Stomach (tissue), 19 donors: ENCODE results near the gene WDR75. TPM values are rescaled to one million over a fixed set of nuclear protein-coding genes. Genes with fewer than 3 reads are reported as not detected.
A peak's percentile ranks its signal among the peaks of the same experiment; 100 is the strongest.

Experiments
- DNase-seq, 2 donors: peaks; one replicate each; pipeline versions ENCODE4 v3.0.0 to v3.0.0-alpha.2; 2013 to 2019
- H3K27ac ChIP-seq, 5 donors: fragments of 200-600 bp in 4 of 5; sonication (generic) in 4 of 5; one replicate each; pipeline ENCODE4 v1.5.1; 2013 to 2019; ENCODE audit warnings: mild to moderate bottlenecking in 1 of 5, moderate library complexity in 1 of 5
- H3K27me3 ChIP-seq, 3 donors: fragments of 200-600 bp; sonication (generic); one replicate each; pipeline ENCODE4 v1.5.1; 2017 to 2019; ENCODE audit warnings: mixed run types in 1 of 3
- H3K36me3 ChIP-seq, 4 donors: fragments of 200-600 bp; sonication (generic); 1 replicate in 3 of 4; 2 replicates in 1 of 4; pipeline ENCODE4 v1.5.1; 2016 to 2019
- H3K4me1 ChIP-seq, 4 donors: fragments of 200-600 bp; sonication (generic); one replicate each; pipeline ENCODE4 v1.5.1; 2016 to 2019
- H3K4me3 ChIP-seq, 4 donors: fragments of 200-600 bp; sonication (generic) in 3 of 4; one replicate each; pipeline ENCODE4 v1.5.1; 2016 to 2019; ENCODE audit warnings: mild to moderate bottlenecking in 1 of 4
- H3K9me3 ChIP-seq, 4 donors: fragments of 200-600 bp; sonication (generic); one replicate each; pipeline ENCODE4 v1.5.1; 2016 to 2019
- EP300 ChIP-seq: sonication (generic); formaldehyde crosslinking; IDR thresholded peaks from one replicate; pipeline ENCODE4 v1.6.1; 2017; ENCODE audit warnings: antibody characterized with exemption
- POLR2A ChIP-seq, 4 donors: fragments of 450-650 bp; IDR thresholded peaks; one replicate each; pipeline ENCODE4 v1.6.1; 2016; ENCODE audit warnings: antibody characterized with exemption in 4 of 4, control low read depth in 2 of 4, mild to moderate bottlenecking in 1 of 4, moderate library complexity in 1 of 4
- POLR2AphosphoS5 ChIP-seq, 3 donors: sonication (generic); formaldehyde crosslinking; IDR thresholded peaks; one replicate each; pipeline ENCODE4 v1.6.1; 2016; ENCODE audit warnings: antibody characterized with exemption in 3 of 3
- WGBS, 5 donors: extraction: QIAGEN DNeasy Blood & Tissue Kit in 3 of 5; methylation state at CpG; one replicate each; pipeline versions ENCODE4 v1.1.5 to v1.1.7; 2013 to 2018; 5-methylcytosine and 5-hydroxymethylcytosine counted together
- intact Hi-C: fragments of 100-400 bp; cut with DNase I; formaldehyde crosslinking; loops from one replicate; pipeline ENCODE4 v1.15.1; 2023; ENCODE audit warnings: low total_unique reads
- long read RNA-seq, 10 donors: transcript quantifications; one replicate each; lab custom pipeline, GENCODE V29; 2026
- polyA plus RNA-seq, 3 donors: library from polyadenylated mRNA; stranded (reverse); fragments of 200-250 nt; gene quantifications; one replicate each; pipeline ENCODE4 v1.2.3, GENCODE V29; 2013
- total RNA-seq, 5 donors: library from RNA; depleted of rRNA; stranded (reverse); fragments of >200 nt; gene quantifications; one replicate each; pipeline versions ENCODE4 v1.1.0 to v1.2.3, GENCODE V29; 2014 to 2016
- TF ChIP-seq, protein P1 (sequence below), 7 experiments: fragments of 450-650 bp in 4 of 7; fragments of 200-600 bp in 3 of 7; sonication (generic) in 3 of 7; IDR thresholded peaks; one replicate each; pipeline ENCODE4 v1.5.1; 2016 to 2019; ENCODE audit warnings: antibody characterized with exemption in 7 of 7, control low read depth in 2 of 7, mild to moderate bottlenecking in 1 of 7
- donor health status: healthy with polysubstance abuse.
- donor health status: Bipolar disorder and iron deficiency.
- donor health status: healthy.

Gene WDR75
- 10 to 100 TPM in 4 of 5 donors, 1 to 10 TPM in 1; 6.1 to 89.9 (median 66.9) TPM for total RNA-seq
- 10 to 100 TPM; 12.1 to 21.4 (median 14.0) TPM for polyA plus RNA-seq
- long read RNA-seq, donor 1: 0 reads
- long read RNA-seq, donor 2, partial matches to known transcripts: 0 of 2 reads
- long read RNA-seq, donor 2, other reads (novel, unspliced or antisense): 0 of 2 reads
- long read RNA-seq, donor 3, partial matches to known transcripts: 5 of 8 reads
- long read RNA-seq, donor 3, other reads (novel, unspliced or antisense): 0 of 8 reads
- long read RNA-seq, donor 4: 0 reads
- long read RNA-seq, donor 5, partial matches to known transcripts: 0 of 4 reads
- long read RNA-seq, donor 5, other reads (novel, unspliced or antisense): 0 of 4 reads
- long read RNA-seq, donor 6: 0 reads
- long read RNA-seq, donor 7, partial matches to known transcripts: 5 of 10 reads
- long read RNA-seq, donor 7, other reads (novel, unspliced or antisense): 0 of 10 reads
- long read RNA-seq, donor 8, partial matches to known transcripts: 9 of 15 reads
- long read RNA-seq, donor 8, other reads (novel, unspliced or antisense): 0 of 15 reads
- long read RNA-seq, donor 9, partial matches to known transcripts: 20 of 23 reads
- long read RNA-seq, donor 9, other reads (novel, unspliced or antisense): 0 of 23 reads
- long read RNA-seq, donor 10: 0 reads

DNA sequence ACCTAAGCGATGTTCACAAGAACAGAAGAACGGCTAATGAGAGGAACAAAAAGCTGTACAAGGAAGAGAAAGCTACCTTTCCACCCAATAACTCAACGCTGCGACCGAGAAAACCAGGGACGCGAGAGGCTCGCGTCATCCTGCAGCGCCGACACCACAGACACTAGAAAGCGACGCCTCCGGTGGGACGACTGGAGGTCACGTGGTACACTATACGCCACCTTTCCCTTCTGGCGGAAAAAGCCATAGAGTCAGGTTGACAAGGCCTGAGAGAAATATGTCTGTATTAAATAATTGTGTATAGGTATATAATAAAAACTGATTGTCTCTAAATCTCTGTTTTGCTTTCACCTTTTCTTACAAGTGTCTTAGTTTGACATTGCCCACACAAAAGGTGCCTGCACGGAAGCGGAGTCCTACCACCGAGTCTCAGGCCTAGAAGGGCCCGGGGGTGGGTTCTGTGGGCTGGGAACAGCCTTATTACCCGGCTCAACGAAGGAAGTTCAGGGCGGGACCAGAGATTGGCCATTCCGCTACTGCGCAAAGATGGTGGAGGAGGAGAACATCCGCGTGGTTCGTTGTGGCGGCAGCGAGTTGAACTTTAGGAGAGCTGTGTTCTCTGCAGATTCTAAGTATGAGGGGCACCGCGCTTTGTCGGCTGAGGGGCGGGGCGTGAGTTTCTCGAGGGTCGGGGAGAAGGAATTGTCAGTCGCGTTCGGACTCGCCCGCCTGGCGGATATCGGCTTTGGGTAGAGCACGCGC lies at the start of gene WDR75:
TSS of gene WDR75 (plus strand) at position 528 of the 762 bp plus-strand sequence. CDS start at position 547, 19 bp downstream.
- Histone ChIP-seq H3K4me3 (peak within 1 kb of the TSS; percentile 72 to 82 (median 75)), H3K9me3 (no peaks in the 10 kb centered on the region), H3K27ac (peak within 1 kb of the TSS; percentile 81 to 96 (median 93)), H3K4me1 (peaks cover 14 to 46% (median 37%) of the 10 kb centered on the region in 4 donors), H3K27me3 (no peaks in the 10 kb centered on the region), H3K36me3 (peaks cover 0 to 4% (median 2%) of the 10 kb centered on the region in 4 donors)
- intact Hi-C loops: no loop called here
- peak; percentile 91 to 98 for DNase-seq
- WGBS, 5 donors: 0 to 1% (median 1%) methylated on average over 39 to 48 of the region's 48 CpGs
- TF ChIP-seq POLR2A (IDR thresholded peaks at IDR 0.05): peak in 2 of 4 donors; percentile 33 to 47
- peak; percentile 85 to 93 (median 91) for TF ChIP-seq POLR2AphosphoS5 (IDR thresholded peaks at IDR 0.05)
- no peak for TF ChIP-seq EP300
- TF ChIP-seq, protein P1, sequence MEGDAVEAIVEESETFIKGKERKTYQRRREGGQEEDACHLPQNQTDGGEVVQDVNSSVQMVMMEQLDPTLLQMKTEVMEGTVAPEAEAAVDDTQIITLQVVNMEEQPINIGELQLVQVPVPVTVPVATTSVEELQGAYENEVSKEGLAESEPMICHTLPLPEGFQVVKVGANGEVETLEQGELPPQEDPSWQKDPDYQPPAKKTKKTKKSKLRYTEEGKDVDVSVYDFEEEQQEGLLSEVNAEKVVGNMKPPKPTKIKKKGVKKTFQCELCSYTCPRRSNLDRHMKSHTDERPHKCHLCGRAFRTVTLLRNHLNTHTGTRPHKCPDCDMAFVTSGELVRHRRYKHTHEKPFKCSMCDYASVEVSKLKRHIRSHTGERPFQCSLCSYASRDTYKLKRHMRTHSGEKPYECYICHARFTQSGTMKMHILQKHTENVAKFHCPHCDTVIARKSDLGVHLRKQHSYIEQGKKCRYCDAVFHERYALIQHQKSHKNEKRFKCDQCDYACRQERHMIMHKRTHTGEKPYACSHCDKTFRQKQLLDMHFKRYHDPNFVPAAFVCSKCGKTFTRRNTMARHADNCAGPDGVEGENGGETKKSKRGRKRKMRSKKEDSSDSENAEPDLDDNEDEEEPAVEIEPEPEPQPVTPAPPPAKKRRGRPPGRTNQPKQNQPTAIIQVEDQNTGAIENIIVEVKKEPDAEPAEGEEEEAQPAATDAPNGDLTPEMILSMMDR (IDR thresholded peaks at IDR 0.05): peak in 1 of 7 experiments; percentile 27

DNA sequence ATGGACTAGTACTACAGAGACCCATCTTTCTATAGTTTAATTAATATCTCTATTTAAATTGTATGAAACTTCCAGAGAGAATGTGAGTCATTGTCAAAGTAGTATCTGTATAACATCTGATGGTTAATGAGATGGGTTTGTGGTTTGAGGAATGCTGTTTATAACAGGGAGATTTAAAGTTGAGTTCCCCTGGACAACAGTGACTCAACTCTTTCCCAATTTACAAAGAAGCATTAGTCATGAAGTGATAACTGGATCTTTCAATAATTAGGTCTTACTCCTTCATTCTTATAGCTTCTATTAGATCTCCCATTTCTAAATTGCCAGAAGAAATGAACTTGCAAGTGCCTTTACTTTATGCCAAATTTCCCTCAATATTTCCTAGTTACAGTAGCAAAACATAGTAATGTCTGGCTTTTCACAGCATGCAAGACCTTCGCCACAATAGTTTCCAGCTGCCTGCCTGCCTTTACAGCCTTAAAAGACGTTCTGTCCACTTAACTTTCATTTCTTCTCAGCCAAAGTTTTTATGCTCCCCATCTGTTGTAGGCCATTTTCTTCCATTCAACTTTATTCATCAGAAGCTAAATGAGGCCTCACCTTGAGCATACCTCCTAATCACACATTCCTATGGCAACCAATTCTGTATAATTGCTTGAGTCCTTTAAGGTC lies 47.7 kb upstream of the WDR75 start:
- no peaks in the 10 kb centered on the region for H3K9me3 ChIP-seq
- TF ChIP-seq, protein P1 (IDR thresholded peaks at IDR 0.05): no peak
- no peak for TF ChIP-seq POLR2A (IDR thresholded peaks at IDR 0.05)
- TF ChIP-seq POLR2AphosphoS5 (IDR thresholded peaks at IDR 0.05): peak in 1 of 3 donors; percentile 73
- H3K27ac ChIP-seq: peak overlapping the region in 4 of 5 donors; percentile 26 to 68 (median 59)
- H3K36me3 ChIP-seq: no peaks in the 10 kb centered on the region
- H3K27me3 ChIP-seq: no peaks in the 10 kb centered on the region
- no peaks in the 10 kb centered on the region for H3K4me1 ChIP-seq
- peak in 1 of 2 donors; percentile 60 for DNase-seq
- WGBS, 5 donors: 51 to 62% (median 60%) methylated on average over 2 of the region's 2 CpGs
- H3K4me3 ChIP-seq: no peak overlapping the region
- intact Hi-C loops: no loop called here

DNA sequence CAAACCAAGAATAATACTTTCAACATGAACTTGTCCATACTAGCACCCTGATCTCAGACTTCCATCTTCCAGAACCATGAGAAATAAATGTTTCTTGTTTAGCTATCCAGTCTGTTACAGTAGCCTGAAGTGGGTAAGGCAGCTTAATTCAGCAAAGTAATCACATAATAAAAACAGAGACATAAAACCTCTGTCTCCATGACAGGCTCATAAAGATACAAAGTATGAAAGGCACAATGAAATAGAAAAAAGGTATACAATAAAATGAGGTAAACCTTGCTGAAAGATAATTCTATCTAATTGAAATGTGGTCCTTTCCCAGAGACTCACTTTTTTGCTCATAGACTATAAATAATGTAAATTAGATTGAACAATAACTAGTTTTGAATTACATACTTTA lies 46.7 kb upstream of the WDR75 start:
- Histone ChIP-seq H3K27me3 (no peaks in the 10 kb centered on the region), H3K4me1 (no peaks in the 10 kb centered on the region), H3K36me3 (no peaks in the 10 kb centered on the region), H3K27ac (peak overlapping the region in 4 of 5 donors; percentile 26 to 68 (median 59)), H3K4me3 (no peak overlapping the region), H3K9me3 (no peaks in the 10 kb centered on the region)
- DNase-seq: no peak
- TF ChIP-seq POLR2AphosphoS5 (IDR thresholded peaks at IDR 0.05) (no peak), EP300 (no peak), POLR2A (IDR thresholded peaks at IDR 0.05) (no peak)
- TF ChIP-seq, protein P1 (IDR thresholded peaks at IDR 0.05): no peak
- intact Hi-C loops: no loop called here
